ENCODE measurements around the gene ACTN4. TPM values are rescaled to one million over a fixed set of nuclear protein-coding genes. Genes with fewer than 3 reads are reported as not detected.

The ACTN4 gene
- total RNA-seq, 1 donor from 2014 or later: 744 TPM

DNA sequence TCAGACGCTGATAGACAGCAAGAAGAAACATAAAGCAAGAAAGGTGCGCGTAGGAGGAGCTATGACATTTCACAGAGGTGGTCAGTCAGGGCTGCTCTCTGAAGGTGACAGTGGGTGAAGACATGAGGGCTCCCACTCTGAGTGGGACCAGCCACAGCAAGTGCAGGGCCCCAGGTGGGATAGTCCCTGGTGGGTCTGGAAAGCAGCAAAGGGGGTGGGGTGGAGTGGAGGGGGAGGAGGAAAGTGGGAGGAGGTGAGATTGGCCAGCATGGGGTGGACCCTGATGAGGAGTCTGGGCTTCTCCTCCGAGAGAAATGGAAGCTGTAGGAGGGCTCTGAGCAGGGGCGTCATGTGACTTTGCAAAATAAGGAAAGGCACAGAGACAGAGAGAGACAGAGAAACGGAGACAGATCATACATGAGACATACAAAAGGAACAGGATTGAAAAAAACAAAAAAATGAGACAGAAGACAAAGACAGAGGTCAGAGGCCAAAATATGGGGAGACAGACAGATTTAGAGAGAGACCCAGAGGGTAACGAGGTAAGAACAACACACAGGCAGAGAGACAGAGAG is 32.4 kb upstream of the ACTN4 start:
- Mint-ChIP-seq H3K4me3 (ENCODE audit: unreplicated experiment) (no peak overlapping the region), H3K4me1 (ENCODE audit: unreplicated experiment) (peaks cover 12% of the 10 kb centered on the region), H3K9me3 (ENCODE audit: unreplicated experiment) (no peaks in the 10 kb centered on the region), H3K27me3 (ENCODE audit: unreplicated experiment) (peaks cover 13% of the 10 kb centered on the region), H3K27ac (ENCODE audit: unreplicated experiment) (no peak overlapping the region), H3K36me3 (ENCODE audit: low read depth, unreplicated experiment) (peaks cover 5% of the 10 kb centered on the region)
- TF ChIP-seq, protein P1, sequence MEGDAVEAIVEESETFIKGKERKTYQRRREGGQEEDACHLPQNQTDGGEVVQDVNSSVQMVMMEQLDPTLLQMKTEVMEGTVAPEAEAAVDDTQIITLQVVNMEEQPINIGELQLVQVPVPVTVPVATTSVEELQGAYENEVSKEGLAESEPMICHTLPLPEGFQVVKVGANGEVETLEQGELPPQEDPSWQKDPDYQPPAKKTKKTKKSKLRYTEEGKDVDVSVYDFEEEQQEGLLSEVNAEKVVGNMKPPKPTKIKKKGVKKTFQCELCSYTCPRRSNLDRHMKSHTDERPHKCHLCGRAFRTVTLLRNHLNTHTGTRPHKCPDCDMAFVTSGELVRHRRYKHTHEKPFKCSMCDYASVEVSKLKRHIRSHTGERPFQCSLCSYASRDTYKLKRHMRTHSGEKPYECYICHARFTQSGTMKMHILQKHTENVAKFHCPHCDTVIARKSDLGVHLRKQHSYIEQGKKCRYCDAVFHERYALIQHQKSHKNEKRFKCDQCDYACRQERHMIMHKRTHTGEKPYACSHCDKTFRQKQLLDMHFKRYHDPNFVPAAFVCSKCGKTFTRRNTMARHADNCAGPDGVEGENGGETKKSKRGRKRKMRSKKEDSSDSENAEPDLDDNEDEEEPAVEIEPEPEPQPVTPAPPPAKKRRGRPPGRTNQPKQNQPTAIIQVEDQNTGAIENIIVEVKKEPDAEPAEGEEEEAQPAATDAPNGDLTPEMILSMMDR (IDR thresholded peaks at IDR 0.05; ENCODE audit: unreplicated experiment): no peak
- no peak for DNase-seq (ENCODE audit: low spot score)

DNA sequence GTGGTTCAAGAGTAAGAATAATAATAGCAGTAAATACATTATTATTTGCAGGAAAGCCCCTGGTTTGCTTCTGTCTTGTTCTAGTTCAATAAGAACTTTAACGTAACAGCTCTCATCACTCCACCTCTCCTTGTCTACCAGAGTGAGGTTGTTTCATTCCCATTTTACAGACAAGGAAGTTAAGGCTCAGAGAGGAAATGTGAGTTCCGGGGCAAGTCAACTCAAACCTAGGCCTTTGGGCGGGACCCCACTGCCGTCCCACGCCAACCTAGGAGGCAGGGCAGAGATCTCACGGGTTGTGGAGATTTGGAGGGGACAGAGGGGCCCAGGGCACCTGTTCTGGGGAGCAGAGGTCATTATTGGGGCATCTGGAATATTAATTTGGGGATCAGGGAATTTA is 31.2 kb upstream of the ACTN4 start:
- TF ChIP-seq, protein P1 (IDR thresholded peaks at IDR 0.05; ENCODE audit: unreplicated experiment): no peak
- no peaks in the 10 kb centered on the region for H3K9me3 Mint-ChIP-seq (ENCODE audit: unreplicated experiment)
- peaks cover 15% of the 10 kb centered on the region for H3K4me1 Mint-ChIP-seq (ENCODE audit: unreplicated experiment)
- DNase-seq (ENCODE audit: low spot score): no peak
- H3K27me3 Mint-ChIP-seq (ENCODE audit: unreplicated experiment): peaks cover 16% of the 10 kb centered on the region
- H3K4me3 Mint-ChIP-seq (ENCODE audit: unreplicated experiment): no peak overlapping the region
- H3K27ac Mint-ChIP-seq (ENCODE audit: unreplicated experiment): no peak overlapping the region
- H3K36me3 Mint-ChIP-seq (ENCODE audit: low read depth, unreplicated experiment): peaks cover 5% of the 10 kb centered on the region

DNA sequence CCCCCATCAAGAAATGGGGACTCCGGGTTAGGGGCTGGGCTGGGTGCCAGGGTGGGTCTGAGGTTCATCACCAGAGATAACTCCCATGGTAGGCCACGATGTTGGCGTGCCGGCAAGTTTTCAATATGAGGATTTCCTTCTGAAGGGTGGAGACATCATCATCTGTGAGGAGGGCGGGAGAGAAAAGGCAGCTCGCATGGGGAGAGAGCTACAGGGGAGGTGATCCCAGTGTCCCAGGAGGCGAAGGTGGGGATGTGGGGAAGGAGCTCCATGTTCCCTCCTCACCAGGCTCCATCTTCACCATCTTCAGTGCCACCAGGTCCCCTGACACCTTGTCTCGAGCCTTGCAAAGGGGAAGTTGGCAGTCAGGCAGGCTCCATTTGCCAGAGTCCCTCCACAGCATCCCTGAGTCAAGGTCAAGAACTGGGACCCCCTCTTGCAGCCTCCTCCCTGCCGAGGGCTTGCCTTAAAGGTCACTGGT is 30.1 kb upstream of the ACTN4 start:
- Mint-ChIP-seq H3K27me3 (ENCODE audit: unreplicated experiment) (peaks cover 20% of the 10 kb centered on the region), H3K36me3 (ENCODE audit: low read depth, unreplicated experiment) (peaks cover 15% of the 10 kb centered on the region), H3K4me1 (ENCODE audit: unreplicated experiment) (peaks cover 19% of the 10 kb centered on the region), H3K4me3 (ENCODE audit: unreplicated experiment) (peak overlapping the region; percentile 60), H3K27ac (ENCODE audit: unreplicated experiment) (no peak overlapping the region), H3K9me3 (ENCODE audit: unreplicated experiment) (no peaks in the 10 kb centered on the region)
- DNase-seq (ENCODE audit: low spot score): no peak
- TF ChIP-seq, protein P1 (IDR thresholded peaks at IDR 0.05; ENCODE audit: unreplicated experiment): no peak

DNA sequence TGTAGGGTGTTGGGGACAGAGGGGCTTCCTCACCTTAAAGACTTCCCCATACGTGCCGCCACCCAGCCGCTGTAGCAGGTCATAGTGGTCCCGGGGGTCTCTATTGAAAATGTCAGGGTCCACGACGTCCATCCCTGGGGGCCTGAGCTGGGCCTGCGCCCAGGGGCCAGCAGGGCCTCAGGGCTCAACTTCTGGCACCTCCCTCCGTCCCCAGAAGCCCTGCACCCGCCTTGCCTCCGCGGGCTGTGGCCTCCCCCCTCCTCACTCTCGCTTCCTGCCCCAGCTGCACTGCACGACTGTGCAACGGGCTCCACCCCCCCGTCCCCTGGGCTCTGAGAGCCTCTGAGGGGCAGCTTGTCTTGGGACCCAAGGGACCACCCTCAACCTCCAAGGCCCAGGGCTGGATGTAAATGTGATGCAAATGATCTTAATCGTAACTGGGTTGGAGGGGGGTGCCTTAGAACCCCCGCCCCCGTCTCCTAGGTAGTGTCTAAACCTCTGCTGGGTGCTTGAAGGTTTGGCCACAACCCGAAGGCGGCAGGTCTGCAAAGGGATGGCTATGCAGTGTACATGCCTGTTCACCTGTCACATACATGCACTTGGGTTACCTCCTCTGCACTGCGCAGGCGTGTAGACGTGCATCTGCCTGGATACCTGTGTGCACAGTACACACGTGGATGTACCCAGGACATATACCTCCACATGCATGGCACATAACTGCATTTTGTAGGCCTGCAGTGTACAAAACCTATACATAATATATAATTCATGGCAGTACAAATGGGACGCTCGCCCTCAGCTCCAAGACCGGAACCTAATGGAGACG is 29.5 kb upstream of the ACTN4 start, which contains the start of gene MAP4K1:
Gene MAP4K1, minus strand, starts transcription at position 190 of the 826 bp plus-strand sequence. Its CDS starts 58 bp downstream, at position 132.
- Mint-ChIP-seq H3K4me3 (ENCODE audit: unreplicated experiment) (peak within 1 kb of the TSS; percentile 100), H3K27me3 (ENCODE audit: unreplicated experiment) (peaks cover 21% of the 10 kb centered on the region), H3K27ac (ENCODE audit: unreplicated experiment) (no peak within 1 kb of the TSS), H3K9me3 (ENCODE audit: unreplicated experiment) (no peaks in the 10 kb centered on the region), H3K36me3 (ENCODE audit: low read depth, unreplicated experiment) (peaks cover 20% of the 10 kb centered on the region), H3K4me1 (ENCODE audit: unreplicated experiment) (peaks cover 19% of the 10 kb centered on the region)
- no peak for DNase-seq (ENCODE audit: low spot score)
- TF ChIP-seq, protein P1 (IDR thresholded peaks at IDR 0.05; ENCODE audit: unreplicated experiment): no peak

All from endothelial cell (in vitro differentiated cells).